Frontal cortex (tissue), 4 donors: ENCODE results near the gene OSBPL3. TPM values are rescaled to one million over a fixed set of nuclear protein-coding genes. Genes with fewer than 3 reads are reported as not detected.

ENCODE experiments used
- DNase-seq, 2 donors: peaks; one replicate each; pipeline ENCODE4 v3.0.0; 2012; ENCODE audit warnings: low spot score in 2 of 2
- FAIRE-seq: peaks from 2 replicates; lab custom pipeline; 2012; peaks lifted over from hg19 to GRCh38; lab: Jason Lieb, UNC
- total RNA-seq: library from RNA; depleted of rRNA; stranded (reverse); fragments of >200 nt; gene quantifications from one replicate; pipeline ENCODE4 v1.2.3, GENCODE V29; 2014
- donor health status: control.
- donor health status: control.
- donor health status: control.

The OSBPL3 gene
- total RNA-seq, 1 donor from 2014 or later = 4.5 TPM

- no peak for FAIRE-seq
- no peak for DNase-seq
Measured at GRCh38 chr7:24784277-24784676, 195.7 kb downstream of the OSBPL3 start.

GRCh38 chr7:24783698-24784097 is 196.3 kb downstream of the OSBPL3 start:
- no peak for FAIRE-seq

GRCh38 chr7:24781106-24781505 is 198.9 kb downstream of the OSBPL3 start:
- DNase-seq = no peak
- no peak for FAIRE-seq

More at GRCh38 chr7:24783698-24784097, 196.3 kb downstream of the OSBPL3 start:
- no peak for DNase-seq

GRCh38 chr7:24779283-24779655 is 200.7 kb downstream of the OSBPL3 start:
- no peak for FAIRE-seq
- no peak for DNase-seq

- FAIRE-seq (no peak), DNase-seq (no peak)
Measured at GRCh38 chr7:24778543-24779282, 201.3 kb downstream of the OSBPL3 start.

GRCh38 chr7:24777806-24778205 is 202.2 kb downstream of the OSBPL3 start:
- FAIRE-seq (no peak), DNase-seq (no peak)

- FAIRE-seq (no peak), DNase-seq (no peak)
Measured at GRCh38 chr7:24773646-24774045, 206.3 kb downstream of the OSBPL3 start.

GRCh38 chr7:24769851-24770250 is 210.1 kb downstream of the OSBPL3 start:
- no peak for FAIRE-seq
- DNase-seq = no peak

GRCh38 chr7:24769014-24769830 is 210.8 kb downstream of the OSBPL3 start:
- DNase-seq = no peak
- no peak for FAIRE-seq

- DNase-seq = no peak
Measured at GRCh38 chr7:24767878-24768569, 212.0 kb downstream of the OSBPL3 start.

GRCh38 chr7:24764972-24765744 is 214.8 kb downstream of the OSBPL3 start:
- FAIRE-seq (no peak), DNase-seq (no peak)

More at GRCh38 chr7:24767878-24768569, 212.0 kb downstream of the OSBPL3 start:
- FAIRE-seq = no peak

GRCh38 chr7:24764011-24764410 is 216.0 kb downstream of the OSBPL3 start:
- no peak for DNase-seq

GRCh38 chr7:24763303-24763901 is 216.6 kb downstream of the OSBPL3 start:
- no peak for FAIRE-seq
- no peak for DNase-seq

More at GRCh38 chr7:24764011-24764410, 216.0 kb downstream of the OSBPL3 start:
- FAIRE-seq = no peak

GRCh38 chr7:24762771-24763170 is 217.2 kb downstream of the OSBPL3 start:
- DNase-seq (no peak), FAIRE-seq (no peak)

- DNase-seq = no peak
- FAIRE-seq = no peak
Measured at GRCh38 chr7:24760968-24761367, 219.0 kb downstream of the OSBPL3 start.

- no peak for FAIRE-seq
- peak; percentile 60 to 69 for DNase-seq
Measured at GRCh38 chr7:24757353-24758275, 222.4 kb downstream of the OSBPL3 start, which contains the start of gene GSDME. TSS of gene GSDME (minus strand) at chr7:24757464. CDS start at chr7:24749774, 7,690 bp downstream.

- DNase-seq (peak; percentile 33 to 55), FAIRE-seq (no peak)
Measured at GRCh38 chr7:24756545-24757352, 223.2 kb downstream of the OSBPL3 start.
